ENCODE measurements around the gene PPARG.

The PPARG gene

GRCh38 chr3:12420393-12420792 is 131.5 kb downstream of the PPARG start:
- DNase-seq: no peak

- DNase-seq: no peak
Observed at GRCh38 chr3:12421132-12421531, 132.3 kb downstream of the PPARG start.

- no peak for DNase-seq
Observed at GRCh38 chr3:12423131-12423530, 134.3 kb downstream of the PPARG start.

GRCh38 chr3:12423918-12424630 is 135.2 kb downstream of the PPARG start:
- DNase-seq: no peak

- DNase-seq: no peak
Observed at GRCh38 chr3:12424635-12425319, 135.9 kb downstream of the PPARG start.

- DNase-seq: no peak
Observed at GRCh38 chr3:12425850-12426579, 137.1 kb downstream of the PPARG start.

- DNase-seq: no peak
Observed at GRCh38 chr3:12427551-12427950, 138.7 kb downstream of the PPARG start.

GRCh38 chr3:12428126-12428525 is 139.3 kb downstream of the PPARG start:
- no peak for DNase-seq

GRCh38 chr3:12430086-12430485 is 141.2 kb downstream of the PPARG start:
- DNase-seq: no peak

GRCh38 chr3:12433823-12434222 is 145.0 kb downstream of the PPARG start:
- no peak for DNase-seq

GRCh38 chr3:12436514-12437220 is 147.8 kb downstream of the PPARG start:
- no peak for DNase-seq

DNA sequence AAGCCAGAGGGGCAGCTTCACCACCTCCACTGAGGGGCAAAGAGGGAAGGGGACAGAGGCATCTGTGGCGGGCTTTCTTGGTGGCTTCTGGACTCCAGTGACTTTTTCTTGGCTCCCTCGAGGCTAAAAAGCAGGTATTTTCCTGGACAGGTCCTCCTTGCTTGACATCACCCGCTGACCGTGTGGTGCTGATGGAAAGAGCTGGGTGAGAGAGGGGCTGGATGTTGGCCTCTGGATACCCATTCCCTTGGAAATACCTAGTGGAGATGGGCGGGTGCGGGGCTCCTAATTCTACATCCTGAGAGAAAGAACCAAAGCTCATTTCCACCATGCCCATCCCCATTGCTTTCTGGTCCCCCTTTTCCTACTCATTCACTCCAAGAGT is 148.3 kb downstream of the PPARG start:
- DNase-seq: no peak

GRCh38 chr3:12437861-12438260 is 149.0 kb downstream of the PPARG start:
- no peak for DNase-seq

DNA sequence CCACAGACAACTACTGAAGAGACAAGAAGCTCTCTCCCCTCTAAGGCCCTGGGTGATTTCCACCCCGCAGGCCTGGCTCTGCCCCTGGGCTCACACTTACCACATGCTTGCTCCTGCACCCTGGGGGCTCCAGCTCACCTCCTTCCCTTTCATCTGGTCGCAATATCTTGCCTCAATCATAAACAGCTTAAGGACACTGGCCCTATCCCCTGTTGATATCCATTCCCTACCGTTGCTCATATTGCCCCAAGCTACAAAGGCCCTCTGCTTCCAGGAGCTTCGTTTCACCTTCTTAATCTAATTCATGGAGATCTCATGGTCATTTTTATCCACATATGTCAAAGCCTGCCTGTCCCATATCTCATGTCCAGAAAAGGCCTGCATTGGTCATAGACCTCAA is 149.4 kb downstream of the PPARG start:
- no peak for DNase-seq

DNA sequence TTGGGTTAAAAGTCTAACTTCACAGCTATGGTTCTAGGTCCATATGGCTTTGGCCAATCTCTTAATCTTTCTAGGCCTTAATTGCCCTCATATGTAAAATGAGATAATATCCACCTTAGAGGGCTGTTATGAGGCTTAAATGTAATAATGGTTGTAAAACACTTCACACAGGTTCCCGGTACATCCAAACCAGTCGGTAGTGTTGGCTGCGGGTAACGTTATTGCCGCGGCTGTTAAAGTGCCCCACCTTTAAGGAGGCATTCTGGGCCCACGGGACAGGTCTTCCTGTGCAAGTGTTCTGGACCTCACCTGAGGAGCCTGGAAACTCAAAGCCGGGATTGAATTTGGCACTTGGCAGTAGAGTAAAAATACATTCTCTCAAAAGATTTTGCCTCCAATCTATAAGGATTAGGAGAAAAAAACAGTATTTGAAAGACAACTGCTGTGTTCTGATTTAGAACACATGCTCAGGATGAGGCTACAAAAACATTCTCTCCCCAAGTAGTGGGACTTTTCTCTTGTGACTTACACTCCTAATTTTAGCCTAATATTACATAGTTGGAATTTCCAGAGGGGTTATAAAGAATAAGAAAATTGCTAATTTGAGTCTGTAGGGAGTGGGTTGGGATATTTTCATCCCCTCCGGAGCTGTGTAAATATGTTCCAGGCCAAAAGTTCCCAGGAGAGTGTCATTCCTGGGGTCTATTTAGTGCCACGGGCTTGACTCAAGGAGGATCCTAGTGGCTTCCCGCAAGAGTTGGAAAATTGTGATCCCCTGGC is 150.5 kb downstream of the PPARG start:
- no peak for DNase-seq

DNA sequence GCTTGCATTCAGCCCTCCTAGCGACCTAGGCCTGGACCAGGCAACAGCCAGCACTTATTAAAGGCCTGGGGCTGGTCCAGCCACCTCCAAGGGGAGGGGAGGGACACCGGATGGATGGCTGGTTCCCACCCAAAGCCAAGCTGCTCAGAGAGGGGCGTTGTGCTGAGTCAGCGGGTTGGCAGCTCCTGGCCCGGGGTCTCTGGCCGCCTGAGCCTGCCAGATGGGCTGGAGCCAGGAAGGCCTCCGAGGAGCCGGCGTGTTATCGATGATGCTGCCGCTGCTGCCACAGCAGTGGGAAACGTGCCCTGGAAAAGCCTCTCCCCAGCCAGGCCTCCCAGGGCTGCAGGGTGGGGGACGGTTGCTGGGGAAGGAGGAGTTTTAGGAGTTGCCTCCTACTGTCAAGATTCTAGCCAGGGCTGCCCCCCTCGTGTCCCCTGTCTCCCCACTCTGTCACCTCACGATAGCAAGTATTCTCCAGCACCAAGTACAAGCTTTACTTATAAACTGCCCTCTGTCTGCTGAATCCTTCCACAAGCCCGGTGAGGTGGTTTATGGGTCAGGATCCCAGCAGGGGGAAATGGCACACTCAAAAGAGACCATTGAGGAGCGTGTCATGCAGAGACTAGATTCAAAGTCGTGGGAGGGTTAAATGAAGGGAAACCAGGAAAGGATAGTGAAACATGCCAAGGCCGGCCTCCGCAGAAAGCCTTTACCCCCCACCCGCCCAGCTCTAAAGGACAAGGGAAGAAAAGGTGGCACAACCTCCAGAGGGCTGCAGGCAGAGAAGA is 152.3 kb downstream of the PPARG start:
- DNase-seq: no peak

- no peak for DNase-seq
Observed at GRCh38 chr3:12442654-12443501, 154.0 kb downstream of the PPARG start.

- DNase-seq: no peak
Observed at GRCh38 chr3:12443781-12444522, 155.1 kb downstream of the PPARG start.

- DNase-seq: no peak
Observed at GRCh38 chr3:12444582-12445471, 156.0 kb downstream of the PPARG start.

Data from NCI-H526 (cell line).